Measurements from ENCODE around the gene IFITM5. TPM values are rescaled to one million over a fixed set of nuclear protein-coding genes. Genes with fewer than 3 reads are reported as not detected.
"Not testable (repeated sequence)": the region's sequence is repeated elsewhere in the genome, so short reads cannot be mapped to it uniquely, and the experiment has no call there.

IFITM5 gene
- total RNA-seq, 8 experiments from 2014 or later: 0.51 to 1.5 (median 1.1) TPM; not detected in 5

DNA sequence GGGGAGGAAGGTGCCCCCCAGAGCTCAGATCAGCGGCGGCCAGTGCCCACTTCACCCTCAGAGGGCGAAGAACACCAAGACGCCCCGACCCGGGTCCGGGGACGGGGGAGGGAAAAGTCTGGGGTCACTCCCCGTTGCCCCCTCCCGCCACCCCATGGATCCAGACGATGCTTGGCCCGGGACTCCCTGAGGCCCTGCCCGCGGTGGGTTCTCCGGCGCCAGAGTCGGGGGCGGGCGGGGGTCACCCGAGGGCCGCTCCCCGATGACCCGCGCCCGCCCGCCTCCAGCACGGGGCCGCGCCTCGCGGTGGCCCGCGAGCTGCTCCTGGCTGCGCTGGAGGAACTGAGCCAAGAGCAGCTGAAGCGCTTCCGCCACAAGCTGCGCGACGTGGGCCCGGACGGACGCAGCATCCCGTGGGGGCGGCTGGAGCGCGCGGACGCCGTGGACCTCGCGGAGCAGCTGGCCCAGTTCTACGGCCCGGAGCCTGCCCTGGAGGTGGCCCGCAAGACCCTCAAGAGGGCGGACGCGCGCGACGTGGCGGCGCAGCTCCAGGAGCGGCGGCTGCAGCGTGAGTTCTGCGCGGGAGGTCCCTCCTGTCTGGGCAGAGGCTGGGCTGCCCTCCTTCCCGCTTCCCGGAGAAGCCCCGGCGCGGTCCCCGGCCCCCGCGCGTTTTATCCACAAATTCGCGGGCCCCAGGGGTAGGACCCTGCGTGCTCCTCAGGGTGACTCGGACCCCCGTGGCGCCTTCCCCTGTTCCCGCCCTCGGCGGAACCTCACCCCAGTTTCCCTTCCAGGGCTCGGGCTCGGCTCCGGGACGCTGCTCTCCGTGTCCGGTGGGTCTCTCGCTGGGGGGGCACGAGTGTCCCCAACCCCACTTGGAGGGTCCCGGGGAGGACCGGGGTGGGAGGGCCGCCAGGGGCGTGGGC is 20.0 kb downstream of the IFITM5 start:
- Histone ChIP-seq H3K4me1 (replicated peaks in 1 of 2) (no peaks in the 10 kb centered on the region), H3K27ac (no peak overlapping the region), H3K4me3 (no peak overlapping the region)
- ATAC-seq (replicated peaks in 6 of 8): peak in 2 of 8 experiments; percentile 12 to 13
- in situ Hi-C loops (cut with MboI; ENCODE audit: low pct_unique_long_range_greater_than_20kb in 2 of 9, low sequenced_read_pairs in 9 of 9, unreplicated experiment in 9 of 9): no loop called here
- WGBS, 10 experiments: 29 to 53% methylated on average over 3 to 5 of the region's 97 CpGs; no CpG with 5 or more reads in 8 of the 10 experiments

DNA sequence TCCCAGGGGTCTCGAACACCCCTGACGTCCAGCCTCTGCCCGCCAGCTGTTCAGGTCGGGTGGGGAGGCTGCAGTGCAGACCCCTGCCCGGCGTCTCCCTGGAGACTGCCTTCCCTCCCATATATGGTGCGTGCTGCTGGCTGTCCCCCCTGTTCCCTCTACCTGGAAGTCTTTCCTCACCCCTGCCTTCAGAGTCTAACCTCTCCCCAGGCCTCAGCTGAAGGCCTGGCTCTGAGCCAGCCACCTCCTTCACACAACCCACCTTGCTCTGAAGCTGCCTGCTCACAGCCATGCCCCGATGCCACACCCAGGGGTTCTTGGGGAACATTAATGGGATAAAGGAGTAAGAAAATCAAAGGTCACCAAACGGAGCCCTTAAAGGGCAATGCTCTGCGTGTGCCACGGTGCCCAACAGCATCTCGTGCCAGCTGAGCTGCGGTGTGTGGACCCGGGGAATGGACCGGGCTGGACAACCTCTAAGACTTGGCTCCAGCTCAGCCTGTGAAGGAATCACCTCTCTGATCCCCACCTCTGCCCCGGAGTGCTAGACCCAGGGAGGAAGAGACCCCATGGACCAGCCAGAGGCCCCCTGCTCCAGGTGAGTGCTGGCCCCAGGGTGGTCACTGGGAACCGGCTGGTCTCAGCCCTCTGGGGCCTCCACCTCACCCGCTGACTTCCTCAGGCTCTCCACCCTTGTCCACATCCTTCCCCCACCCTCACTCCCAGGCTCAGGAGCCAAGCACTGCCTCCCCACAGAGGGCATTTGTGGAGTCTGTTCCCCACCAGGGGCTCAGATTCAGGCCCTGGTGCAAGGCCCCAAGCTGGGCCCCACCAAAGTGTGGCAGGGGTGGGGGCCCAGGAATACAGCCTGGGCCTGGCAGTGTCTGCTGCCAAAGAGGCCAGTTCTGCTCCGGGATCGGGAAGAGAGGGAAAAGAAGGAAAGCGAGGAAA is 21.1 kb downstream of the IFITM5 start, which contains the start of gene NLRP6:
Gene NLRP6 (plus strand): TSS at position 407 of the 951 bp plus-strand sequence. CDS start 163 bp downstream, at position 570.
- H3K4me3 ChIP-seq: no peak within 1 kb of the TSS
- in situ Hi-C loops (cut with MboI; ENCODE audit: low pct_unique_long_range_greater_than_20kb in 2 of 9, low sequenced_read_pairs in 9 of 9, unreplicated experiment in 9 of 9): no loop called here
- H3K4me1 ChIP-seq (replicated peaks in 1 of 2): no peaks in the 10 kb centered on the region
- peak in 3 of 8 experiments; percentile 10 to 19 (median 16) for ATAC-seq (replicated peaks in 6 of 8)
- WGBS, 10 experiments: 0 to 100% (median 87%) methylated on average over 1 to 7 of the region's 21 CpGs; no CpG with 5 or more reads in 4 of the 10 experiments
- no peak within 1 kb of the TSS for H3K27ac ChIP-seq

DNA sequence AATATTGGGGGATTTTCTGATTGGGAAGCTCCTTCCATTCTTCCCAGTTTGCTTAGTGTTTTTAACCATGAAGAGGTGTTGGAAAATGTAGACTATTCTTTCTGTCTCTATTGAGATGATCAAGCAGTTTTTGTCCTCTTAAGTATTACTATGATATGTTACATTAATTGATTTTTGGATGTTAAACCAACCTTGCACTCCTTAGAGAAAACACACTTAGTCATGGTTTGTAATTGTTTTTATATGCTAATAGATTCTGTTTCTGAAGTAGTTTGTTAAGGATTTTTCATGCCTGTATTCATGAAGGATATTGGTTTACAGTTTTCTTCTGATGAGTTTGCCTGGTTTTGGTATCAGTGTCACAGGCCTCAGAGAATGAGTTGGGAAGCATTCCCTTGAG is 23.1 kb downstream of the IFITM5 start:
- Histone ChIP-seq H3K27ac (no peak overlapping the region), H3K4me3 (no peak overlapping the region), H3K4me1 (replicated peaks in 1 of 2) (no peaks in the 10 kb centered on the region)
- ATAC-seq (replicated peaks in 6 of 8): no peak
- in situ Hi-C loops (cut with MboI; ENCODE audit: low pct_unique_long_range_greater_than_20kb in 2 of 9, low sequenced_read_pairs in 9 of 9, unreplicated experiment in 9 of 9): no loop called here

GRCh38 chr11:272931-273198 is 26.5 kb downstream of the IFITM5 start:
- H3K27ac ChIP-seq: no peak overlapping the region
- H3K4me1 ChIP-seq (replicated peaks in 1 of 2): no peaks in the 10 kb centered on the region
- WGBS, 10 experiments: 60 to 93% (median 80%) methylated on average over 1 to 3 of the region's 6 CpGs; no CpG with 5 or more reads in 5 of the 10 experiments
- no peak overlapping the region for H3K4me3 ChIP-seq
- in situ Hi-C loops (cut with MboI; ENCODE audit: low pct_unique_long_range_greater_than_20kb in 2 of 9, low sequenced_read_pairs in 9 of 9, unreplicated experiment in 9 of 9): no loop called here
- no peak for ATAC-seq (replicated peaks in 6 of 8)

- Histone ChIP-seq H3K27ac (no peak overlapping the region), H3K4me3 (no peak overlapping the region), H3K4me1 (replicated peaks in 1 of 2) (no peaks in the 10 kb centered on the region)
- ATAC-seq (replicated peaks in 6 of 8): no peak
- in situ Hi-C loops (cut with MboI; ENCODE audit: low pct_unique_long_range_greater_than_20kb in 2 of 9, low sequenced_read_pairs in 9 of 9, unreplicated experiment in 9 of 9): no loop called here
- 42 to 91% (median 80%) methylated on average over 1 to 11 of the region's 22 CpGs; no CpG with 5 or more reads in 3 of the 10 experiments for whole genome bisulfite sequencing, 10 experiments
Observed at GRCh38 chr11:272195-272930, 27.0 kb downstream of the IFITM5 start.

- in situ Hi-C loops (cut with MboI; ENCODE audit: low pct_unique_long_range_greater_than_20kb in 2 of 9, low sequenced_read_pairs in 9 of 9, unreplicated experiment in 9 of 9): no loop called here
- no peak for ATAC-seq (replicated peaks in 6 of 8)
- WGBS, 10 experiments: 90 to 100% (median 95%) methylated on average over 1 to 3 of the region's 8 CpGs; no CpG with 5 or more reads in 6 of the 10 experiments
Observed at GRCh38 chr11:271319-271715, 28.0 kb downstream of the IFITM5 start.

GRCh38 chr11:270451-271318 is 28.6 kb downstream of the IFITM5 start:
- H3K27ac ChIP-seq: no peak overlapping the region
- H3K4me1 ChIP-seq (replicated peaks in 1 of 2): no peaks in the 10 kb centered on the region
- in situ Hi-C loops (cut with MboI; ENCODE audit: low pct_unique_long_range_greater_than_20kb in 2 of 9, low sequenced_read_pairs in 9 of 9, unreplicated experiment in 9 of 9): no loop called here
- ATAC-seq (replicated peaks in 6 of 8): no peak
- 35 to 100% (median 87%) methylated on average over 1 to 8 of the region's 18 CpGs; no CpG with 5 or more reads in 1 of the 10 experiments for WGBS, 10 experiments
- no peak overlapping the region for H3K4me3 ChIP-seq

More at GRCh38 chr11:271319-271715, 28.0 kb downstream of the IFITM5 start:
- H3K4me1 ChIP-seq (replicated peaks in 1 of 2): no peaks in the 10 kb centered on the region
- no peak overlapping the region for H3K27ac ChIP-seq
- H3K4me3 ChIP-seq: no peak overlapping the region

GRCh38 chr11:269146-269890 is 30.0 kb downstream of the IFITM5 start:
- Histone ChIP-seq H3K27ac (no peak overlapping the region), H3K4me3 (no peak overlapping the region), H3K4me1 (replicated peaks in 1 of 2) (no peaks in the 10 kb centered on the region)
- in situ Hi-C loops (cut with MboI; ENCODE audit: low pct_unique_long_range_greater_than_20kb in 2 of 9, low sequenced_read_pairs in 9 of 9, unreplicated experiment in 9 of 9): no loop called here
- peak in 3 of 8 experiments; percentile 22 to 53 (median 45) for ATAC-seq (replicated peaks in 6 of 8)
- 12 to 73% (median 54%) methylated on average over 5 to 21 of the region's 21 CpGs for WGBS, 10 experiments

DNA sequence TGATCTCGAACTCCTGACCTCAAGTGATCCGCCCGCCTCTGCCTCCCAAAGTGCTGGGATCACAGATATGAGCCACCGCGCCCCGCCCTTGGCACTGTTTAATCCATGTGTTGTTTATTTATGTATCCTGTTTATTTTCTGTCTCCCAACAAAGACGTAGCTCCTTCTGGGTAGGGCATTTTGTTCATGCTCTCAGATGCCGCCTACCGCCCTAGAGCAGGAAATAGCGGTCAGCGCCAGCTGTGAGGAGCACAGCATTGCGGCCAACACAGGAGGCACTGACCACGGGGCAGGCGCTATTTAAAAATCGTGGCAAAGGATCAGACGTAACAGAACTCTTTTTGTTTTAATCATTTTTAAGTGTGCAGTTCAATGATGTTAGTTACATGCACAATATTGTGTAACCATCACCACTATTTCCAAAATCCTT is 30.6 kb downstream of the IFITM5 start:
- WGBS, 10 experiments: 0 to 79% (median 45%) methylated on average over 2 to 13 of the region's 16 CpGs; no CpG with 5 or more reads in 2 of the 10 experiments
- H3K27ac ChIP-seq; in situ Hi-C loops (cut with MboI; ENCODE audit: low pct_unique_long_range_greater_than_20kb in 2 of 9, low sequenced_read_pairs in 9 of 9, unreplicated experiment in 9 of 9); H3K4me3 ChIP-seq; H3K4me1 ChIP-seq (replicated peaks in 1 of 2): not testable (repeated sequence)
- ATAC-seq (replicated peaks in 6 of 8): peak in 3 of 8 experiments; percentile 84 to 95 (median 93)

- 77 to 80% methylated on average over 1 to 9 of the region's 18 CpGs; no CpG with 5 or more reads in 8 of the 10 experiments for WGBS, 10 experiments
- in situ Hi-C loops (cut with MboI; ENCODE audit: low pct_unique_long_range_greater_than_20kb in 2 of 9, low sequenced_read_pairs in 9 of 9, unreplicated experiment in 9 of 9): no loop called here
- no peak for ATAC-seq (replicated peaks in 6 of 8)
Observed at GRCh38 chr11:267491-267994, 31.8 kb downstream of the IFITM5 start.

More at GRCh38 chr11:267491-267994, 31.8 kb downstream of the IFITM5 start:
- Histone ChIP-seq H3K4me3 (no peak overlapping the region), H3K27ac (no peak overlapping the region), H3K4me1 (replicated peaks in 1 of 2) (no peaks in the 10 kb centered on the region)
